Uterus (tissue), 2 donors: ENCODE results near the gene CLEC18C.
"Not testable (repeated sequence)": the region's sequence is repeated elsewhere in the genome, so short reads cannot be mapped to it uniquely, and the experiment has no call there.

Experiments
- POLR2A ChIP-seq, 2 donors: fragments of 450-650 bp; IDR thresholded peaks; one replicate each; pipeline ENCODE4 v1.6.1; 2016; ENCODE audit warnings: antibody characterized with exemption in 2 of 2, mild to moderate bottlenecking in 1 of 2, moderate library complexity in 1 of 2
- TF ChIP-seq, protein P1 (sequence below), 4 experiments: fragments of 200-600 bp in 2 of 4; fragments of 450-650 bp in 2 of 4; sonication (generic) in 2 of 4; IDR thresholded peaks; one replicate each; pipeline ENCODE4 v1.5.1; 2016 to 2019; ENCODE audit warnings: antibody characterized with exemption in 4 of 4, mild to moderate bottlenecking in 2 of 4, moderate library complexity in 1 of 4

DNA sequence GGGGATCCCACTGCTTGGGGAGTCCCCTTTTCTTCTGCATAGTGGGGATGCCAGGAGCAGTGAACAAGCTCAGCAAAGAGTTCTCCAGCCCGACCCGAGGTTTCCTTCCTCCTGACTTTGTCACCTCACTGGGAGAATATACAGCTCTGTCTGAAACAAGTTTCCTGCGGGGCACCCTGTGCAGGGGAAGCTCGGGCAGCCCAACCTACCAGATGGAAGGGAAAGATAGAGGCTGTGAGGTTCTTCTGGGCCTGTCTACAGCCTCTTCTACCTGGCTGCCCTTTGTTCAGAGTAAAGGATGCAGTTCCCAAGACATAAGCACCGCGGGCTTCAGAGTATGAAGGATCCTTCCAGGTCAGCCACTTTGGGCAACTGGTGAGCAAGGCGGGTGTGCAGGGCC, 24.0 kb downstream of the CLEC18C start:
- TF ChIP-seq, protein P1, sequence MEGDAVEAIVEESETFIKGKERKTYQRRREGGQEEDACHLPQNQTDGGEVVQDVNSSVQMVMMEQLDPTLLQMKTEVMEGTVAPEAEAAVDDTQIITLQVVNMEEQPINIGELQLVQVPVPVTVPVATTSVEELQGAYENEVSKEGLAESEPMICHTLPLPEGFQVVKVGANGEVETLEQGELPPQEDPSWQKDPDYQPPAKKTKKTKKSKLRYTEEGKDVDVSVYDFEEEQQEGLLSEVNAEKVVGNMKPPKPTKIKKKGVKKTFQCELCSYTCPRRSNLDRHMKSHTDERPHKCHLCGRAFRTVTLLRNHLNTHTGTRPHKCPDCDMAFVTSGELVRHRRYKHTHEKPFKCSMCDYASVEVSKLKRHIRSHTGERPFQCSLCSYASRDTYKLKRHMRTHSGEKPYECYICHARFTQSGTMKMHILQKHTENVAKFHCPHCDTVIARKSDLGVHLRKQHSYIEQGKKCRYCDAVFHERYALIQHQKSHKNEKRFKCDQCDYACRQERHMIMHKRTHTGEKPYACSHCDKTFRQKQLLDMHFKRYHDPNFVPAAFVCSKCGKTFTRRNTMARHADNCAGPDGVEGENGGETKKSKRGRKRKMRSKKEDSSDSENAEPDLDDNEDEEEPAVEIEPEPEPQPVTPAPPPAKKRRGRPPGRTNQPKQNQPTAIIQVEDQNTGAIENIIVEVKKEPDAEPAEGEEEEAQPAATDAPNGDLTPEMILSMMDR (IDR thresholded peaks at IDR 0.05): not testable (repeated sequence)
- not testable (repeated sequence) for TF ChIP-seq POLR2A (IDR thresholded peaks at IDR 0.05)
